DOHH2 (cell line): ENCODE measurements around the gene TLCD2.
"Not testable (repeated sequence)": the region's sequence is repeated elsewhere in the genome, so short reads cannot be mapped to it uniquely, and the experiment has no call there.

Experiments used
- H3F3A ChIP-seq: fragments of 200-600 bp; sonication (generic), shearing (Covaris generic); 2 replicates; pipeline ENCODE4 v1.6.0; 2016; ENCODE audit warnings: antibody characterized with exemption, mild to moderate bottlenecking; ENCODE audit not compliant: control insufficient read depth, insufficient read depth
- H3K27ac ChIP-seq: fragments of 200-600 bp; sonication (generic); 2 replicates; pipeline ENCODE4 v1.5.1; 2014; ENCODE audit warnings: low read depth, mild to moderate bottlenecking, low read length, moderate library complexity
- H3K27me3 ChIP-seq: fragments of 200-600 bp; sonication (generic); 2 replicates; pipeline ENCODE4 v1.6.1; 2014; ENCODE audit warnings: mild to moderate bottlenecking, low read length, mixed read lengths; ENCODE audit not compliant: control insufficient read depth
- H3K36me3 ChIP-seq: fragments of 200-600 bp; sonication (generic); 2 replicates; pipeline ENCODE4 v1.6.1; 2014; ENCODE audit warnings: mild to moderate bottlenecking, low read length, moderate library complexity, mixed read lengths; ENCODE audit not compliant: control insufficient read depth
- H3K4me1 ChIP-seq: fragments of 200-600 bp; sonication (generic); 2 replicates; pipeline ENCODE4 v1.6.1; 2014; ENCODE audit warnings: mild to moderate bottlenecking, low read length, mixed read lengths; ENCODE audit not compliant: control insufficient read depth
- H3K4me2 ChIP-seq: fragments of 200-600 bp; sonication (generic); 2 replicates; pipeline ENCODE4 v1.6.0; 2014; ENCODE audit warnings: mild to moderate bottlenecking, low read length, moderate library complexity
- H3K4me3 ChIP-seq: fragments of 200-600 bp; sonication (generic); 2 replicates; pipeline ENCODE4 v1.5.1; 2014; ENCODE audit warnings: mild to moderate bottlenecking, low read length, mixed read lengths
- H3K79me2 ChIP-seq: fragments of 200-600 bp; sonication (generic); 2 replicates; pipeline ENCODE4 v1.6.1; 2014; ENCODE audit warnings: mild to moderate bottlenecking, low read length, mixed read lengths; ENCODE audit not compliant: control insufficient read depth
- H3K9me2 ChIP-seq: fragments of 200-600 bp; sonication (generic); replicated peaks from 2 replicates; pipeline ENCODE4 v1.6.1; 2014; ENCODE audit warnings: mild to moderate bottlenecking, low read length, mixed read lengths; ENCODE audit not compliant: control insufficient read depth
- H3K9me3 ChIP-seq: fragments of 200-600 bp; sonication (generic); 2 replicates; pipeline ENCODE4 v1.6.1; 2014; ENCODE audit warnings: antibody characterized with exemption, low read length, mixed read lengths; ENCODE audit not compliant: control insufficient read depth, insufficient read depth
- H4K20me1 ChIP-seq: fragments of 200-600 bp; sonication (generic); 2 replicates; pipeline ENCODE4 v1.6.0; 2014; ENCODE audit warnings: low read depth, mild to moderate bottlenecking, antibody characterized with exemption, low read length, moderate library complexity; ENCODE audit not compliant: control insufficient read depth, insufficient read depth
- EZH2phosphoT487 ChIP-seq: fragments of 200-600 bp; sonication (generic); IDR thresholded peaks from 2 replicates; pipeline ENCODE4 v1.6.1; 2017; ENCODE audit warnings: borderline replicate concordance, mild to moderate bottlenecking, antibody characterized with exemption, low read length, moderate library complexity, mixed read lengths
- TF ChIP-seq, protein P1 (sequence below): fragments of 200-600 bp; sonication (generic); IDR thresholded peaks from one replicate; pipeline ENCODE4 v1.5.1; 2014; ENCODE audit warnings: antibody characterized with exemption, mild to moderate bottlenecking, low read depth, low read length; ENCODE audit not compliant: poor library complexity, severe bottlenecking

Gene TLCD2

DNA sequence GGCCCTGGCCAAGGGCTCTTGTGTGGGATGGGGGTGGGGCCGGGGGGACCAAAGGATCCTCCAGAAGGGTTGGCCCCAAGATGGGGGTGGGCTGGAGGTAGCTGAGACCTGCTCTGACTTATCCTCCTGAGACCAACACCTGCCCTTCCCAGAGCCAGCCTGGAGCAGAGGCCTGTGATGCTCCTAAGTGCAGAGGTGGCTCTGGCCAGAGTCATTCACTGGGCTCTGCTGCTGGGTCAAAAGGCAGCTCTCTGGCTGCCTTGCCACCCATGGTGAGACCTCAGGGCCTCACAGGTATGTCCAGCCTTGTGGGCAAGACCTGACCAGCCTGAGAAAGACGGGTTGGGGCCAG lies 32.9 kb upstream of the TLCD2 start:
- no peak overlapping the region for H3K27ac ChIP-seq
- TF ChIP-seq EZH2phosphoT487, result no peak

DNA sequence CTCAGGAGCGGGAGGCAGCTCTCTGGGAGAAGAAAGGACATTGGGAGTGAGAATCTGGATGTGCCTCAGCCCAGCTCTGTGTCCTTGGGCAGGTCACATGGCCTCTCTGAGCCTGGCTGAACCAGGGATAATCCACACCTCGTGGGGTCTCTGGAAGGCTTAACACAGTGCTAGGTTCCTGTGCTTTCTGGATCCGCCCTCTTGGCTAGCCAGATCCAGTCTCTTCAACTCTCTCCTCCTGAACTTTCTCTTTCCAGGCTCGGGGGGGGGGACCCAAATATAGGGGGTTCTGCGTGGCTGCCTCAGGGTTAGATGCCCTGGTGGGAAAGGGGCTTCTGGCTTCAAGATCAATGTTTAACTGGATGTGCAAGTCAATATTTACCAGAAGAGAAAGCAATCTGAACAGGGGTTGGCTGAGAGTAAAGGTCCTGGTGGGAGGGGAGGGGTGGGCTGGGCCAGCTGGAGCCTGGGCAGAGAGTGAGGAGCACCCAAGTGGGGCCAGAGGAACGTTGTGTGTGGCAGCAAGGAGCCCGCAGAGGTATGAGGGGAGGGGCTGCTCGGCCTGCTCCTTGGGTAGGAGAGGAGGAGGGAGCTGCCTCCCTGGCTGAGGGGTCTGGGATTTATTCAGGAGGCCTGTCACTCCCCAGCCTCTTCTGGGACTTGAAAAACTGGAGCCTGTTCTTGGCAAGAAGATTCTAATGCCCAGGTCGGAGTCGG lies 32.4 kb upstream of the TLCD2 start, which contains the start of gene SERPINF2:
Gene SERPINF2 (plus strand): TSS at position 501 of the 717 bp plus-strand sequence. CDS start 2,125 bp downstream, outside the sequence.
- Histone ChIP-seq H3K4me2 (no peak within 1 kb of the TSS), H3K27me3 (no peaks in the 10 kb centered on the region), H3F3A (no peaks in the 10 kb centered on the region), H3K36me3 (peaks cover 6% of the 10 kb centered on the region), H3K4me1 (no peaks in the 10 kb centered on the region), H4K20me1 (no peaks in the 10 kb centered on the region), H3K9me2 (no peaks in the 10 kb centered on the region), H3K79me2 (no peaks in the 10 kb centered on the region), H3K9me3 (no peaks in the 10 kb centered on the region), H3K27ac (no peak within 1 kb of the TSS), H3K4me3 (no peak within 1 kb of the TSS)
- no peak for TF ChIP-seq EZH2phosphoT487
- TF ChIP-seq, protein P1, sequence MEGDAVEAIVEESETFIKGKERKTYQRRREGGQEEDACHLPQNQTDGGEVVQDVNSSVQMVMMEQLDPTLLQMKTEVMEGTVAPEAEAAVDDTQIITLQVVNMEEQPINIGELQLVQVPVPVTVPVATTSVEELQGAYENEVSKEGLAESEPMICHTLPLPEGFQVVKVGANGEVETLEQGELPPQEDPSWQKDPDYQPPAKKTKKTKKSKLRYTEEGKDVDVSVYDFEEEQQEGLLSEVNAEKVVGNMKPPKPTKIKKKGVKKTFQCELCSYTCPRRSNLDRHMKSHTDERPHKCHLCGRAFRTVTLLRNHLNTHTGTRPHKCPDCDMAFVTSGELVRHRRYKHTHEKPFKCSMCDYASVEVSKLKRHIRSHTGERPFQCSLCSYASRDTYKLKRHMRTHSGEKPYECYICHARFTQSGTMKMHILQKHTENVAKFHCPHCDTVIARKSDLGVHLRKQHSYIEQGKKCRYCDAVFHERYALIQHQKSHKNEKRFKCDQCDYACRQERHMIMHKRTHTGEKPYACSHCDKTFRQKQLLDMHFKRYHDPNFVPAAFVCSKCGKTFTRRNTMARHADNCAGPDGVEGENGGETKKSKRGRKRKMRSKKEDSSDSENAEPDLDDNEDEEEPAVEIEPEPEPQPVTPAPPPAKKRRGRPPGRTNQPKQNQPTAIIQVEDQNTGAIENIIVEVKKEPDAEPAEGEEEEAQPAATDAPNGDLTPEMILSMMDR, result no peak

More for the DNA sequence above, 32.9 kb upstream of the TLCD2 start:
- Histone ChIP-seq H3K9me3 (no peaks in the 10 kb centered on the region), H3K4me1 (no peaks in the 10 kb centered on the region), H3K9me2 (no peaks in the 10 kb centered on the region), H3F3A (no peaks in the 10 kb centered on the region), H3K79me2 (no peaks in the 10 kb centered on the region), H3K27me3 (no peaks in the 10 kb centered on the region), H4K20me1 (no peaks in the 10 kb centered on the region), H3K4me3 (no peak overlapping the region), H3K36me3 (peaks cover under 1% of the 10 kb centered on the region), H3K4me2 (no peak overlapping the region)

DNA sequence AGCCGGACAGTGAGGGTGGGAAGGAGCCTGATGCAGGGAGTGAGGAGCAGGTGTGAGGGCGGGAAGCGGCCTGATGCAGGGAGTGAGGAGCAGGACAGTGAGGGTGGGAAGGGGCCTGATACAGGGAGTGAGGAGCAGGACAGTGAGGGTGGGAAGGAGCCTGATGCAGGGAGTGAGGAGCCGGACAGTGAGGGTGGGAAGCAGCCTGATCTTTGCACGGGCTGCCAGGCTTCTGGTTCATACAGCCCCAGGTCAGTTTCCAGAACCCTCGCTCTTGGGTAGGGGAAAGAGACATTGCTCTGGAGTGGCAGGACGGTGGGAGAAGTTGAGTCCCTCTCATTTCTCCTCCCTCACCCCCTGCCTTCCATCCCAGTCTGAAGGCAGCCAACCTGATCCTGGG lies 31.7 kb upstream of the TLCD2 start:
- H4K20me1 ChIP-seq, H3K9me3 ChIP-seq, H3K79me2 ChIP-seq, H3K27ac ChIP-seq, H3K9me2 ChIP-seq, H3K4me3 ChIP-seq, H3K27me3 ChIP-seq, H3K4me1 ChIP-seq, H3K4me2 ChIP-seq, H3F3A ChIP-seq: not testable (repeated sequence)
- peaks cover 13% of the 10 kb centered on the region for H3K36me3 ChIP-seq

DNA sequence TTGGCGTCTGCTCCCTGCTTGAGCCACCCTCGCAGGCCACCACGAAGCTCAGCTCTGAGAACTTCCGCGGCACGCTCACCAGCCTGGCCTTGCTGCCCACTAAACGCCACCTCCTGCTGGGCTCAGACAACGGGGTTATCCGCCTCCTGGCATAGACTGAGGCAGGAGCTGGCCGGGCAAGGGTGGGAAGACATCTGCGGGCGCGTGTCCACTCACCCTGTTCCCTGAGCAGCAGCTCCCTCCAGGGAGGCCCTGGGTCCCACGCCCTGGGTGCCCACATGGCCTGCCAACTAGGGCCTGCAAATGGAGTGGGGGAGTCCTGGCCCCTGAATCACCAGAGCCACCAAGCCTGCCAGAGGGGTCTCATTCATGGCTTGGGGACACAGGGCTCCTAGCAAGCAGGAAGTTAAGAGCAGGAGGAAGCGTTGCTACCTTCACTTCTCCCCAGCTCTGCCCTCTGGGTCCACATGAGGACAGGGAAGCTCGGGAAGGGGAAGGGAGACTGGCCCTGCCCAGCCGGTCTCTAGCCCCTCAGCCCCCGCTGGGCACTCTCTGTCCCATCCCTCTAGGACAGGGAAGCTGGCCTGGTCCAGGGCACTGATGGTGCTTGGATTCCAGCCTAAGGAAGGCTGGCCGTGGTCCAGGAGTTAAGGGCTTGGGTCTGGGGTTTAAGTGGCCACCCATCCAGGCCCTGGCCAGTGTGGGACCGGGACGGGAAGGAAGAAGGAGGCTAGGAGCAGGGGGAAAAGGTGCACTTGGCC lies 27.5 kb upstream of the TLCD2 start:
- Histone ChIP-seq H3K9me3 (no peaks in the 10 kb centered on the region), H3K27me3 (no peaks in the 10 kb centered on the region), H3K4me3 (no peak overlapping the region), H3K27ac (no peak overlapping the region), H3K9me2 (no peaks in the 10 kb centered on the region), H3K36me3 (peaks cover 37% of the 10 kb centered on the region), H3K4me1 (peaks cover 47% of the 10 kb centered on the region), H3F3A (peaks cover 18% of the 10 kb centered on the region), H3K79me2 (peaks cover 13% of the 10 kb centered on the region), H4K20me1 (no peaks in the 10 kb centered on the region), H3K4me2 (no peak overlapping the region)
- TF ChIP-seq, protein P1, result no peak
- TF ChIP-seq EZH2phosphoT487, result no peak
